Measurements from ENCODE around the gene LYST.
"Not testable (repeated sequence)": the region's sequence is repeated elsewhere in the genome, so short reads cannot be mapped to it uniquely, and the experiment has no call there.

The LYST gene

GRCh38 chr1:235855811-235856429, 10.8 kb downstream of the LYST start:
- DNase-seq: no peak

- DNase-seq: no peak
Measured at GRCh38 chr1:235854347-235854746, 12.4 kb downstream of the LYST start.

GRCh38 chr1:235853653-235854052, 13.1 kb downstream of the LYST start:
- no peak for DNase-seq

GRCh38 chr1:235852887-235853286, 13.8 kb downstream of the LYST start:
- DNase-seq: no peak

- DNase-seq: no peak
Measured at GRCh38 chr1:235851939-235852338, 14.8 kb downstream of the LYST start.

GRCh38 chr1:235848251-235848650, 18.5 kb downstream of the LYST start:
- not testable (repeated sequence) for DNase-seq

GRCh38 chr1:235845656-235846107, 21.0 kb downstream of the LYST start:
- DNase-seq: peak; percentile 26

GRCh38 chr1:235844776-235845175, 21.9 kb downstream of the LYST start:
- DNase-seq: no peak

- DNase-seq: no peak
Measured at GRCh38 chr1:235843461-235843961, 23.2 kb downstream of the LYST start.

GRCh38 chr1:235841938-235842545, 24.7 kb downstream of the LYST start:
- no peak for DNase-seq

GRCh38 chr1:235838021-235838420, 28.7 kb downstream of the LYST start:
- DNase-seq: no peak

GRCh38 chr1:235835226-235835625, 31.5 kb downstream of the LYST start:
- no peak for DNase-seq

GRCh38 chr1:235834620-235835019, 32.1 kb downstream of the LYST start:
- no peak for DNase-seq

GRCh38 chr1:235832011-235832410, 34.7 kb downstream of the LYST start:
- no peak for DNase-seq

- peak; percentile 49 for DNase-seq
Measured at GRCh38 chr1:235831148-235831547, 35.6 kb downstream of the LYST start.

- DNase-seq: no peak
Measured at GRCh38 chr1:235826102-235826854, 40.4 kb downstream of the LYST start.

- no peak for DNase-seq
Measured at GRCh38 chr1:235825229-235825628, 41.5 kb downstream of the LYST start.

- DNase-seq: no peak
Measured at GRCh38 chr1:235823684-235824083, 43.0 kb downstream of the LYST start.

- no peak for DNase-seq
Measured at GRCh38 chr1:235822685-235823084, 44.0 kb downstream of the LYST start.

GRCh38 chr1:235821361-235821981, 45.2 kb downstream of the LYST start:
- DNase-seq: no peak

- DNase-seq: no peak
Measured at GRCh38 chr1:235820061-235820460, 46.6 kb downstream of the LYST start.

GRCh38 chr1:235818632-235819136, 48.0 kb downstream of the LYST start:
- no peak for DNase-seq

- DNase-seq: no peak
Measured at GRCh38 chr1:235817101-235817728, 49.5 kb downstream of the LYST start.

Data from stimulated activated CD4-positive, alpha-beta T cell treated with anti-CD3 and anti-CD28 coated beads, Interleukin-15, amount 100 ng/mL, for 24 hours (primary cell).